Measurements from ENCODE around the gene RPS25. TPM values are rescaled to one million over a fixed set of nuclear protein-coding genes. Genes with fewer than 3 reads are reported as not detected.
"Not testable (repeated sequence)": the region's sequence is repeated elsewhere in the genome, so short reads cannot be mapped to it uniquely, and the experiment has no call there.

RPS25 gene
- total RNA-seq, 1 donor from 2014 or later, result 2,482 TPM

- Histone ChIP-seq H3K4me2 (no peak overlapping the region), H2AFZ (replicated peaks) (no peak overlapping the region), H3F3A (ENCODE audit: low read depth) (peaks cover 44% of the 10 kb centered on the region), H3K9ac (no peak overlapping the region), H3K27ac (no peak overlapping the region), H3K9me3 (ENCODE audit: low read depth) (no peaks in the 10 kb centered on the region), H3K27me3 (no peaks in the 10 kb centered on the region), H3K79me2 (ENCODE audit: low read depth) (peaks cover 48% of the 10 kb centered on the region), H4K20me1 (ENCODE audit: low read depth) (peaks cover 23% of the 10 kb centered on the region), H3K36me3 (peaks cover 4% of the 10 kb centered on the region), H3K4me1 (peaks cover 7% of the 10 kb centered on the region), H3K4me3 (no peak overlapping the region)
- H3K36me3 Mint-ChIP-seq, result peaks cover 26% of the 10 kb centered on the region
- H3K27ac Mint-ChIP-seq, result no peak overlapping the region
- no peak for DNase-seq (ENCODE audit: low spot score)
- H3K4me1 Mint-ChIP-seq, result peaks cover 17% of the 10 kb centered on the region
- TF ChIP-seq CTCF (IDR thresholded peaks at IDR 0.05), result no peak
- TF ChIP-seq EZH2phosphoT487 (IDR thresholded peaks at IDR 0.05), result no peak
- no peak for TF ChIP-seq EZH2 (IDR thresholded peaks at IDR 0.05)
- no peak overlapping the region for H3K4me3 Mint-ChIP-seq
- peaks cover 4% of the 10 kb centered on the region for H3K27me3 Mint-ChIP-seq (ENCODE audit: insufficient read depth, low read depth)
- H3K9me3 Mint-ChIP-seq, result no peaks in the 10 kb centered on the region
Observed at GRCh38 chr11:119023741-119024140, 5.6 kb upstream of the RPS25 start.

- H3K27me3 ChIP-seq, result no peaks in the 10 kb centered on the region
- DNase-seq (ENCODE audit: low spot score), result no peak
- Mint-ChIP-seq H3K27me3 (ENCODE audit: insufficient read depth, low read depth) (peaks cover 6% of the 10 kb centered on the region), H3K9me3 (no peaks in the 10 kb centered on the region), H3K36me3 (peaks cover 22% of the 10 kb centered on the region), H3K4me1 (peaks cover 19% of the 10 kb centered on the region), H3K27ac (peak overlapping the region; percentile 72), H3K4me3 (peak overlapping the region; percentile 46)
- no peak overlapping the region for H2AFZ ChIP-seq (replicated peaks)
- H3K79me2 ChIP-seq (ENCODE audit: low read depth), result peaks cover 51% of the 10 kb centered on the region
- H3K4me3 ChIP-seq, result no peak overlapping the region
- peaks cover 4% of the 10 kb centered on the region for H3K36me3 ChIP-seq
- no peak overlapping the region for H3K9ac ChIP-seq
- no peak for TF ChIP-seq CTCF (IDR thresholded peaks at IDR 0.05)
- TF ChIP-seq EZH2phosphoT487 (IDR thresholded peaks at IDR 0.05), result no peak
- no peak for TF ChIP-seq EZH2 (IDR thresholded peaks at IDR 0.05)
- H3K9me3 ChIP-seq (ENCODE audit: low read depth), result no peaks in the 10 kb centered on the region
- peaks cover 13% of the 10 kb centered on the region for H3K4me1 ChIP-seq
- H4K20me1 ChIP-seq (ENCODE audit: low read depth), result peaks cover 27% of the 10 kb centered on the region
- H3F3A ChIP-seq (ENCODE audit: low read depth), result peaks cover 64% of the 10 kb centered on the region
- H3K27ac ChIP-seq, result no peak overlapping the region
- H3K4me2 ChIP-seq, result no peak overlapping the region
Observed at GRCh38 chr11:119021631-119022030, 3.5 kb upstream of the RPS25 start.

GRCh38 chr11:119019996-119020395 is 1.9 kb upstream of the RPS25 start:
- Histone ChIP-seq H3K9me3 (ENCODE audit: low read depth) (no peaks in the 10 kb centered on the region), H3K27me3 (no peaks in the 10 kb centered on the region), H3K9ac (no peak overlapping the region), H3K4me3 (peak overlapping the region; percentile 91), H4K20me1 (ENCODE audit: low read depth) (peaks cover 42% of the 10 kb centered on the region), H2AFZ (replicated peaks) (no peak overlapping the region), H3F3A (ENCODE audit: low read depth) (peaks cover 75% of the 10 kb centered on the region), H3K4me1 (peaks cover 16% of the 10 kb centered on the region), H3K27ac (no peak overlapping the region), H3K4me2 (peak overlapping the region; percentile 100), H3K36me3 (peaks cover 5% of the 10 kb centered on the region), H3K79me2 (ENCODE audit: low read depth) (peaks cover 66% of the 10 kb centered on the region)
- Mint-ChIP-seq H3K4me1 (peaks cover 25% of the 10 kb centered on the region), H3K4me3 (peak overlapping the region; percentile 100), H3K27ac (no peak overlapping the region), H3K27me3 (ENCODE audit: insufficient read depth, low read depth) (peaks cover 5% of the 10 kb centered on the region), H3K9me3 (no peaks in the 10 kb centered on the region), H3K36me3 (peaks cover 24% of the 10 kb centered on the region)
- DNase-seq (ENCODE audit: low spot score), result no peak
- TF ChIP-seq CTCF (IDR thresholded peaks at IDR 0.05) (no peak), EZH2 (IDR thresholded peaks at IDR 0.05) (no peak), EZH2phosphoT487 (IDR thresholded peaks at IDR 0.05) (no peak)

- H3K9me3 Mint-ChIP-seq; H3K27me3 ChIP-seq; H3K9me3 ChIP-seq (ENCODE audit: low read depth); H2AFZ ChIP-seq (replicated peaks); DNase-seq (ENCODE audit: low spot score); H3K27me3 Mint-ChIP-seq (ENCODE audit: insufficient read depth, low read depth): not testable (repeated sequence)
- Histone ChIP-seq H3K4me2 (peak overlapping the region; percentile 100), H3K79me2 (ENCODE audit: low read depth) (peaks cover 75% of the 10 kb centered on the region), H3K4me1 (peaks cover 16% of the 10 kb centered on the region), H3K9ac (peak overlapping the region; percentile 92), H3K27ac (peak overlapping the region; percentile 11), H3K36me3 (peaks cover 17% of the 10 kb centered on the region), H3K4me3 (peak overlapping the region; percentile 91), H3F3A (ENCODE audit: low read depth) (peaks cover 78% of the 10 kb centered on the region), H4K20me1 (ENCODE audit: low read depth) (peaks cover 42% of the 10 kb centered on the region)
- Mint-ChIP-seq H3K4me1 (peaks cover 22% of the 10 kb centered on the region), H3K4me3 (peak overlapping the region; percentile 100), H3K27ac (peak overlapping the region; percentile 99), H3K36me3 (peaks cover 32% of the 10 kb centered on the region)
Observed at GRCh38 chr11:119017377-119017776, 766 bp downstream of the RPS25 start.

Measured in neural progenitor cell (in vitro differentiated cells).